B cell (primary cell): ENCODE results near the gene TFF2. TPM values are rescaled to one million over a fixed set of nuclear protein-coding genes. Genes with fewer than 3 reads are reported as not detected.

Source experiments
- ATAC-seq: fragments of 200-7000 bp; cut with Tn5 transposase; one replicate; pipeline ENCODE4 v1.10.0; 2021; ENCODE audit warnings: low read depth, mild to moderate bottlenecking, moderate number of reproducible peaks, moderate library complexity
- CTCF ChIA-PET: fragments of 350-600 bp; sonication (Branson Sonifier 250); formaldehyde crosslinking; loops from one replicate; lab custom pipeline; 2021; ENCODE audit warnings: antibody characterized with exemption, inconsistent platforms; lab: Charles Lee
- POLR2A ChIA-PET: fragments of 350-600 bp; sonication (Branson Sonifier 250); formaldehyde crosslinking; loops from one replicate; lab custom pipeline; 2021; ENCODE audit warnings: antibody characterized with exemption; lab: Charles Lee
- DNase-seq: peaks from one replicate; pipeline ENCODE4 v3.0.0; 2013
- H2AFZ ChIP-seq: 2 replicates; pipeline ENCODE4 v1.6.1; 2012; ENCODE audit warnings: mild to moderate bottlenecking, low read depth, low read length; ENCODE audit not compliant: insufficient read depth, poor library complexity, severe bottlenecking
- H3K27ac ChIP-seq, 2 donors: 1 replicate in 1 of 2; 2 replicates in 1 of 2; pipeline ENCODE4 v1.5.1; 2012 to 2013; ENCODE audit warnings: low read length in 2 of 2, mild to moderate bottlenecking in 2 of 2, moderate library complexity in 1 of 2
- H3K27me3 ChIP-seq, 4 experiments: fragments of 200-600 bp in 1 of 4; sonication (generic) in 1 of 4; replicated peaks in 1 of 4; 1 replicate in 2 of 4; 2 replicates in 2 of 4; pipeline versions ENCODE4 v1.6.1 to v1.7.0; 2013 to 2016; ENCODE audit warnings: low read length in 3 of 4, mild to moderate bottlenecking in 2 of 4, mixed read lengths in 1 of 4, moderate library complexity in 1 of 4; ENCODE audit not compliant: insufficient read depth in 4 of 4, control insufficient read depth in 3 of 4; ENCODE audit errors: control extremely low read depth in 1 of 4
- H3K36me3 ChIP-seq, 2 experiments: replicated peaks in 1 of 2; 1 replicate in 1 of 2; 2 replicates in 1 of 2; pipeline versions ENCODE4 v1.6.1 to v1.7.1; 2013; ENCODE audit warnings: low read length in 1 of 2; ENCODE audit not compliant: insufficient read depth in 2 of 2, control insufficient read depth in 1 of 2; ENCODE audit errors: control extremely low read depth in 1 of 2, extremely low read depth in 1 of 2
- H3K4me1 ChIP-seq, 2 donors: fragments of 200-600 bp in 1 of 2; sonication (generic) in 1 of 2; 1 replicate in 1 of 2; 2 replicates in 1 of 2; pipeline versions ENCODE4 v1.5.1 to v1.6.1; 2013 to 2017; ENCODE audit warnings: low read length in 2 of 2; ENCODE audit not compliant: control insufficient read depth in 2 of 2, insufficient read depth in 2 of 2
- H3K4me2 ChIP-seq: replicated peaks from 2 replicates; pipeline ENCODE3; 2012; ENCODE audit warnings: mild to moderate bottlenecking, low read depth, low read length; ENCODE audit not compliant: poor library complexity, severe bottlenecking
- H3K4me3 ChIP-seq, 5 experiments: fragments of 200-600 bp in 1 of 5; sonication (generic) in 1 of 5; 1 replicate in 3 of 5; 2 replicates in 2 of 5; pipeline versions ENCODE4 v1.5.1 to v1.7.0; 2011 to 2016; ENCODE audit warnings: low read length in 4 of 5, mild to moderate bottlenecking in 4 of 5, low read depth in 2 of 5, control low read depth in 1 of 5, moderate library complexity in 1 of 5; ENCODE audit not compliant: insufficient read depth in 1 of 5; ENCODE audit errors: control extremely low read depth in 1 of 5, extremely low read depth in 1 of 5
- H3K79me2 ChIP-seq: fragments of 200-600 bp; sonication (generic); one replicate; pipeline ENCODE4 v1.6.0; 2016; ENCODE audit warnings: low read length; ENCODE audit not compliant: control insufficient read depth, insufficient read depth
- H3K9ac ChIP-seq: fragments of 200-600 bp; sonication (generic); 2 replicates; pipeline ENCODE4 v1.6.1; 2017; ENCODE audit warnings: mild to moderate bottlenecking, low read length, moderate library complexity
- H3K9me3 ChIP-seq, 3 donors: one replicate each; pipeline versions ENCODE4 v1.6.1 to v1.7.1; 2013; ENCODE audit warnings: low read length in 2 of 3; ENCODE audit not compliant: control insufficient read depth in 2 of 3, insufficient read depth in 1 of 3; ENCODE audit errors: control extremely low read depth in 1 of 3
- H4K20me1 ChIP-seq: 2 replicates; pipeline ENCODE4 v1.6.0; 2012; ENCODE audit warnings: mild to moderate bottlenecking, low read length; ENCODE audit not compliant: insufficient read depth, control insufficient read depth, poor library complexity, severe bottlenecking
- H3K27ac Mint-ChIP-seq: one replicate; pipeline ENCODE4 v1.8.0; 2021; ENCODE audit warnings: mixed read lengths
- H3K27me3 Mint-ChIP-seq: one replicate; pipeline ENCODE4 v1.8.0; 2021; ENCODE audit warnings: mixed read lengths
- H3K4me1 Mint-ChIP-seq: one replicate; pipeline ENCODE4 v1.8.0; 2021; ENCODE audit warnings: mixed read lengths
- H3K4me3 Mint-ChIP-seq: one replicate; pipeline ENCODE4 v1.8.0; 2021; ENCODE audit warnings: mixed read lengths
- H3K9me3 Mint-ChIP-seq: one replicate; pipeline ENCODE4 v1.8.0; 2022; ENCODE audit warnings: mixed read lengths; ENCODE audit not compliant: insufficient read depth
- CTCF ChIP-seq: fragments of 200-600 bp; IDR thresholded peaks from one replicate; pipeline ENCODE4 v1.8.0; 2022; ENCODE audit warnings: antibody characterized with exemption, mild to moderate bottlenecking
- EZH2 ChIP-seq: IDR thresholded peaks from 2 replicates; pipeline ENCODE4 v1.6.1; 2012; ENCODE audit warnings: borderline replicate concordance, low read depth, mild to moderate bottlenecking, moderate library complexity, low read length; ENCODE audit not compliant: insufficient read depth, poor library complexity, severe bottlenecking
- WGBS: methylation state at CpG from one replicate; pipeline ENCODE4 v1.1.5; 2013; ENCODE audit warnings: missing lambda C conversion rate; ENCODE audit not compliant: insufficient coverage; 5-methylcytosine and 5-hydroxymethylcytosine counted together
- intact Hi-C: fragments of 100-400 bp; cut with micrococcal nuclease; formaldehyde crosslinking; loops from one replicate; pipeline ENCODE4 v1.10.0; 2022
- polyA plus RNA-seq: library from polyadenylated mRNA; depleted of rRNA; stranded (reverse); fragments of >200 nt; gene quantifications from 2 replicates; pipeline ENCODE4 v1.2.3, GENCODE V29; 2012
- total RNA-seq, 2 donors: library from RNA; stranded (reverse); fragments of 120-200 nt in 1 of 2; gene quantifications; 1 replicate in 1 of 2; 2 replicates in 1 of 2; pipeline versions ENCODE4 v1.2.3 to v1.2.4, GENCODE V29; 2013 to 2022

Gene TFF2
- total and polyA plus RNA-seq, 2 donors (not counting 1 experiment from before 2014, with no cell fraction given): not detected

GRCh38 chr21:42363312-42363711 lies 12.5 kb upstream of the TFF2 start:
- Histone ChIP-seq H3K4me3 (no peak overlapping the region), H3K9me3 (peaks cover 0 to 15% (median 4%) of the 10 kb centered on the region in 3 donors), H2AFZ (no peak overlapping the region), H4K20me1 (no peaks in the 10 kb centered on the region), H3K79me2 (no peaks in the 10 kb centered on the region), H3K4me1 (no peaks in the 10 kb centered on the region), H3K27ac (no peak overlapping the region), H3K9ac (no peak overlapping the region), H3K4me2 (no peak overlapping the region), H3K27me3 (peaks cover 0 to 11% (median 4%) of the 10 kb centered on the region in 4 experiments), H3K36me3 (no peaks in the 10 kb centered on the region)
- Mint-ChIP-seq H3K27me3 (peaks cover 37% of the 10 kb centered on the region), H3K4me1 (no peaks in the 10 kb centered on the region), H3K9me3 (no peaks in the 10 kb centered on the region), H3K4me3 (no peak overlapping the region), H3K27ac (no peak overlapping the region)
- POLR2A ChIA-PET: interaction anchor here (0.6 kb wide), 1 partner anchor 16 kb away, joined by 3 read pairs; no protein-coding TSS in a partner anchor
- ATAC-seq (no peak), DNase-seq (no peak)
- CTCF ChIA-PET: no interaction called here
- intact Hi-C loops: no loop called here
- 48% methylated on average over 4 of the region's 8 CpGs for WGBS
- TF ChIP-seq CTCF (no peak), EZH2 (no peak)

- no peak for DNase-seq
- CTCF ChIA-PET: no interaction called here
- Histone ChIP-seq H3K4me2 (no peak overlapping the region), H3K9ac (no peak overlapping the region), H3K36me3 (no peaks in the 10 kb centered on the region), H3K9me3 (peaks cover 0 to 15% (median 4%) of the 10 kb centered on the region in 3 donors), H4K20me1 (no peaks in the 10 kb centered on the region), H3K4me1 (no peaks in the 10 kb centered on the region), H3K4me3 (no peak overlapping the region), H3K79me2 (no peaks in the 10 kb centered on the region), H3K27me3 (peaks cover 0 to 11% (median 4%) of the 10 kb centered on the region in 4 experiments), H3K27ac (no peak overlapping the region), H2AFZ (no peak overlapping the region)
- WGBS: 57% methylated on average over 1 of the region's 9 CpGs
- no peak for TF ChIP-seq CTCF
- no peak for TF ChIP-seq EZH2
- Mint-ChIP-seq H3K27me3 (peaks cover 38% of the 10 kb centered on the region), H3K4me1 (no peaks in the 10 kb centered on the region), H3K27ac (no peak overlapping the region), H3K4me3 (no peak overlapping the region), H3K9me3 (no peaks in the 10 kb centered on the region)
- intact Hi-C loops: no loop called here
- ATAC-seq: no peak
- POLR2A ChIA-PET: interaction anchor here (0.6 kb wide), 3 partner anchors 16 to 286 kb away, joined by 3 to 8 read pairs (median 5); no protein-coding TSS in a partner anchor
Measured at GRCh38 chr21:42362700-42363099, 11.9 kb upstream of the TFF2 start.
